C4-2B (cell line): ENCODE measurements around the gene ST3GAL2.

ENCODE experiments used
- CTCF ChIP-seq: fragments of 450-650 bp; conservative IDR thresholded peaks from 2 replicates; pipeline ENCODE4 v1.5.1; 2017; ENCODE audit warnings: mild to moderate bottlenecking
- ZFX ChIP-seq: fragments of 450-650 bp; IDR thresholded peaks from 2 replicates; pipeline ENCODE4 v1.6.1; 2017

GRCh38 chr16:70480127-70481105 is 41.5 kb upstream of the ST3GAL2 start:
- no peak for TF ChIP-seq CTCF
- no peak for TF ChIP-seq ZFX
